ENCODE measurements around the gene FYTTD1.
A peak's percentile ranks its signal among the peaks of the same experiment; 100 is the strongest.

The FYTTD1 gene

DNA sequence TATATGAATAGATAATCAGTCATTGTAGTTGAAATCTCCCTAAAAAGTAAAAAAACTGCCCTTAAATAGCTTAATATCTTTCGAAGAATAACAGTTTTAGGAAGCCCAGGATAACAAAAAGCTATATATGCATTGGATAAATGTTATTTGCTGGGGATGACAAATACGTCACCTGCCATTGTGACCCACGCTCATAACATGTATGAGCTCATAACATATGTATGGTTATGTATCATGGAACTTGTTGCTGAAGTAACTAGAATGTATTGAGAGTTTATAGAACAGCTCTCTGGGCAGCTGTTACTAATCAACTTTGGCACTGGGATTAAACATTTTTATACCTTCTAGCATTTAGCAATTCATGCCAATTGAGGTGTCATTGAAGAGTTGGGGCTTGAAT is 39.6 kb downstream of the FYTTD1 start:
- H3K4me2 ChIP-seq = no peak overlapping the region
- no peak overlapping the region for H3K9ac ChIP-seq
- no peak for TF ChIP-seq CTCF (conservative IDR thresholded peaks at IDR 0.05; ENCODE audit: low read depth, low read length)

DNA sequence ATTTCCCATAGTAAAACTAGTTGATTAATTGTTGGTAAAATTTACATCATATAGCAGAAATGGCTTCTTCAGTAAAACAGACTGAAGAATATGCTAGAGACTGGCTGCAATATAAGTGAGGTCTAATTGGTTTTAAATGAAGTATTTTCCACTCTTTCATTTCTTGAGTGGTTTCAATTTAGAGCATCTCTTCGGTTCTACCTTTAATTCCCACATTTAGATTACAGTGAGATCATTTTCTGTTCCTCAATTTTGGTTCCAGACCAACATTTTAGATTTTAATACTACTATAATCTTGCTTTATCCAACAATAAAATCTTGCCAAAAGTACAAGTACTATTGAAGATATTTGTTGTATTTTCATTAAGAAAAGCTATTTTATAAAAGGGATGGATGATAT is 40.4 kb downstream of the FYTTD1 start:
- Histone ChIP-seq H4K20me1 (ENCODE audit: insufficient read depth) (no peaks in the 10 kb centered on the region), H2AFZ (ENCODE audit: low read depth) (peak overlapping the region; percentile 85), H3K4me3 (IDR thresholded peaks at IDR 0.05; ENCODE audit: insufficient read depth, low read depth, low read length) (no peak overlapping the region), H3K27ac (no peak overlapping the region), H3K79me2 (ENCODE audit: insufficient read depth, low read depth) (peaks cover 22% of the 10 kb centered on the region), H3K4me2 (peak overlapping the region; percentile 52), H3K4me1 (ENCODE audit: low read depth, poor library complexity, severe bottlenecking) (peaks cover 20% of the 10 kb centered on the region), H3K27me3 (ENCODE audit: insufficient read depth, low read depth) (no peaks in the 10 kb centered on the region), H3K36me3 (ENCODE audit: insufficient read depth) (no peaks in the 10 kb centered on the region), H3K9ac (no peak overlapping the region)
- no peak for TF ChIP-seq CTCF (conservative IDR thresholded peaks at IDR 0.05; ENCODE audit: low read depth, low read length)

More for the DNA sequence above, 39.6 kb downstream of the FYTTD1 start:
- Histone ChIP-seq H3K79me2 (ENCODE audit: insufficient read depth, low read depth) (peaks cover 15% of the 10 kb centered on the region), H2AFZ (ENCODE audit: low read depth) (no peak overlapping the region), H3K27me3 (ENCODE audit: insufficient read depth, low read depth) (no peaks in the 10 kb centered on the region), H3K4me3 (IDR thresholded peaks at IDR 0.05; ENCODE audit: insufficient read depth, low read depth, low read length) (no peak overlapping the region), H3K4me1 (ENCODE audit: low read depth, poor library complexity, severe bottlenecking) (peaks cover 20% of the 10 kb centered on the region), H3K27ac (no peak overlapping the region), H4K20me1 (ENCODE audit: insufficient read depth) (no peaks in the 10 kb centered on the region), H3K36me3 (ENCODE audit: insufficient read depth) (no peaks in the 10 kb centered on the region)

GRCh38 chr3:197791113-197791891 is 41.6 kb downstream of the FYTTD1 start, which contains the start of gene LRCH3:
TSS of gene LRCH3 (plus strand) at chr3:197791254. CDS start at chr3:197791279, 25 bp downstream.
- TF ChIP-seq CTCF (conservative IDR thresholded peaks at IDR 0.05; ENCODE audit: low read depth, low read length) = no peak
- Histone ChIP-seq H3K36me3 (ENCODE audit: insufficient read depth) (no peaks in the 10 kb centered on the region), H4K20me1 (ENCODE audit: insufficient read depth) (no peaks in the 10 kb centered on the region), H2AFZ (ENCODE audit: low read depth) (peak within 1 kb of the TSS; percentile 85), H3K4me1 (ENCODE audit: low read depth, poor library complexity, severe bottlenecking) (peaks cover 20% of the 10 kb centered on the region), H3K4me3 (IDR thresholded peaks at IDR 0.05; ENCODE audit: insufficient read depth, low read depth, low read length) (peak within 1 kb of the TSS; percentile 87), H3K79me2 (ENCODE audit: insufficient read depth, low read depth) (peaks cover 34% of the 10 kb centered on the region), H3K4me2 (peak within 1 kb of the TSS; percentile 52), H3K9ac (peak within 1 kb of the TSS; percentile 92), H3K27ac (peak within 1 kb of the TSS; percentile 84), H3K27me3 (ENCODE audit: insufficient read depth, low read depth) (no peaks in the 10 kb centered on the region)

GRCh38 chr3:197791892-197792647 is 42.4 kb downstream of the FYTTD1 start:
- Histone ChIP-seq H3K79me2 (ENCODE audit: insufficient read depth, low read depth) (peaks cover 39% of the 10 kb centered on the region), H3K36me3 (ENCODE audit: insufficient read depth) (no peaks in the 10 kb centered on the region), H4K20me1 (ENCODE audit: insufficient read depth) (no peaks in the 10 kb centered on the region), H3K9ac (peak overlapping the region; percentile 92), H2AFZ (ENCODE audit: low read depth) (peak overlapping the region; percentile 85), H3K4me1 (ENCODE audit: low read depth, poor library complexity, severe bottlenecking) (peaks cover 20% of the 10 kb centered on the region), H3K27ac (peak overlapping the region; percentile 84), H3K4me3 (IDR thresholded peaks at IDR 0.05; ENCODE audit: insufficient read depth, low read depth, low read length) (peak overlapping the region; percentile 87), H3K27me3 (ENCODE audit: insufficient read depth, low read depth) (no peaks in the 10 kb centered on the region), H3K4me2 (peak overlapping the region; percentile 52)
- no peak for TF ChIP-seq CTCF (conservative IDR thresholded peaks at IDR 0.05; ENCODE audit: low read depth, low read length)

Measured in KMS-11 (cell line).